Mesodermal cell (in vitro differentiated cells): ENCODE results near the gene TBL3.

Source experiments
- H3K27ac ChIP-seq: 2 replicates; pipeline ENCODE4 v1.7.0; 2013; ENCODE audit warnings: mild to moderate bottlenecking, low read depth, low read length, moderate library complexity; ENCODE audit not compliant: severe bottlenecking
- H3K36me3 ChIP-seq: 2 replicates; pipeline ENCODE4 v1.7.1; 2013; ENCODE audit warnings: mild to moderate bottlenecking, low read length, moderate library complexity; ENCODE audit not compliant: control insufficient read depth, insufficient read depth
- H3K4me1 ChIP-seq: one replicate; pipeline ENCODE4 v1.7.1; 2013; ENCODE audit warnings: mild to moderate bottlenecking, low read length; ENCODE audit not compliant: insufficient read depth, control insufficient read depth, poor library complexity, severe bottlenecking
- H3K4me3 ChIP-seq: 2 replicates; pipeline ENCODE4 v1.7.0; 2013; ENCODE audit warnings: low read length, control low read depth, mild to moderate bottlenecking; ENCODE audit not compliant: insufficient read depth, poor library complexity, severe bottlenecking; ENCODE audit errors: extremely low read depth
- H3K9me3 ChIP-seq: 2 replicates; pipeline ENCODE4 v1.7.1; 2013; ENCODE audit warnings: mild to moderate bottlenecking, low read length, moderate library complexity; ENCODE audit not compliant: control insufficient read depth
- WGBS, 2 experiments: methylation state at CpG; one replicate each; pipeline ENCODE4 v1.1.5; 2013; ENCODE audit warnings: missing lambda C conversion rate in 2 of 2; ENCODE audit not compliant: insufficient coverage in 2 of 2; 5-methylcytosine and 5-hydroxymethylcytosine counted together

Gene TBL3

GRCh38 chr16:1997494-1998359 lies 25.9 kb downstream of the TBL3 start:
- Histone ChIP-seq H3K27ac (no peak overlapping the region), H3K4me3 (no peak overlapping the region), H3K4me1 (peaks cover 5% of the 10 kb centered on the region), H3K36me3 (peaks cover 64% of the 10 kb centered on the region), H3K9me3 (no peaks in the 10 kb centered on the region)
- WGBS, 2 experiments, result 96 to 98% methylated on average over 20 to 25 of the region's 26 CpGs

- peaks cover 70% of the 10 kb centered on the region for H3K36me3 ChIP-seq
- H3K27ac ChIP-seq, result no peak overlapping the region
- H3K4me1 ChIP-seq, result peaks cover 5% of the 10 kb centered on the region
- H3K4me3 ChIP-seq, result no peak overlapping the region
- no peaks in the 10 kb centered on the region for H3K9me3 ChIP-seq
- 98 to 99% methylated on average over 18 to 27 of the region's 27 CpGs for WGBS, 2 experiments
Measured at GRCh38 chr16:1998360-1998835, 26.5 kb downstream of the TBL3 start.

- Histone ChIP-seq H3K9me3 (no peaks in the 10 kb centered on the region), H3K4me1 (peaks cover 5% of the 10 kb centered on the region), H3K4me3 (no peak overlapping the region), H3K27ac (no peak overlapping the region), H3K36me3 (peaks cover 73% of the 10 kb centered on the region)
- 93 to 97% methylated on average over 32 to 36 of the region's 39 CpGs for WGBS, 2 experiments
Measured at GRCh38 chr16:1998852-1999801, 27.3 kb downstream of the TBL3 start.

GRCh38 chr16:1999866-2000514 lies 28.1 kb downstream of the TBL3 start:
- Histone ChIP-seq H3K4me3 (no peak overlapping the region), H3K9me3 (no peaks in the 10 kb centered on the region), H3K27ac (no peak overlapping the region), H3K4me1 (peaks cover 13% of the 10 kb centered on the region), H3K36me3 (peaks cover 73% of the 10 kb centered on the region)
- 96 to 97% methylated on average over 21 to 22 of the region's 28 CpGs for WGBS, 2 experiments

GRCh38 chr16:2001035-2001434 lies 29.2 kb downstream of the TBL3 start:
- Histone ChIP-seq H3K9me3 (no peaks in the 10 kb centered on the region), H3K4me3 (no peak overlapping the region), H3K27ac (no peak overlapping the region), H3K36me3 (peaks cover 75% of the 10 kb centered on the region), H3K4me1 (peaks cover 14% of the 10 kb centered on the region)
- 99% methylated on average over 17 to 19 of the region's 19 CpGs for WGBS, 2 experiments

GRCh38 chr16:2001456-2002355 lies 29.9 kb downstream of the TBL3 start:
- WGBS, 2 experiments, result 97% methylated on average over 52 to 53 of the region's 53 CpGs
- Histone ChIP-seq H3K9me3 (no peaks in the 10 kb centered on the region), H3K4me1 (peaks cover 16% of the 10 kb centered on the region), H3K36me3 (peaks cover 78% of the 10 kb centered on the region), H3K27ac (no peak overlapping the region), H3K4me3 (no peak overlapping the region)

GRCh38 chr16:2002406-2003230 lies 30.8 kb downstream of the TBL3 start:
- peaks cover 78% of the 10 kb centered on the region for H3K36me3 ChIP-seq
- 96 to 97% methylated on average over 47 of the region's 47 CpGs for WGBS, 2 experiments
- H3K9me3 ChIP-seq, result no peaks in the 10 kb centered on the region
- H3K4me3 ChIP-seq, result no peak overlapping the region
- no peak overlapping the region for H3K27ac ChIP-seq
- H3K4me1 ChIP-seq, result peaks cover 25% of the 10 kb centered on the region

GRCh38 chr16:2003231-2003826 lies 31.5 kb downstream of the TBL3 start:
- peaks cover 78% of the 10 kb centered on the region for H3K36me3 ChIP-seq
- peaks cover 28% of the 10 kb centered on the region for H3K4me1 ChIP-seq
- H3K27ac ChIP-seq, result no peak overlapping the region
- WGBS, 2 experiments, result 79 to 90% methylated on average over 3 to 8 of the region's 8 CpGs
- no peaks in the 10 kb centered on the region for H3K9me3 ChIP-seq
- H3K4me3 ChIP-seq, result no peak overlapping the region
